Measurements from ENCODE around the gene IFT122.

IFT122 gene

GRCh38 chr3:129415378-129415777 lies 24.6 kb upstream of the IFT122 start:
- H3K36me3 ChIP-seq (replicated peaks): no peaks in the 10 kb centered on the region
- in situ Hi-C loops (cut with HindIII; ENCODE audit: low pct_ligation_motif_present, low sequenced_read_pairs): no loop called here
- no peaks in the 10 kb centered on the region for H3K27me3 ChIP-seq (replicated peaks)
- DNase-seq: no peak
- no peak overlapping the region for H3K27ac ChIP-seq
- no peak for TF ChIP-seq CTCF (IDR thresholded peaks at IDR 0.05; ENCODE audit: low read depth, low read length, missing control alignments)
- no peak overlapping the region for H3K4me3 ChIP-seq (ENCODE audit: low read depth, low read length)

- no peak for DNase-seq
- TF ChIP-seq CTCF (IDR thresholded peaks at IDR 0.05; ENCODE audit: low read depth, low read length, missing control alignments): no peak
Observed at GRCh38 chr3:129415830-129416229, 24.2 kb upstream of the IFT122 start.

DNA sequence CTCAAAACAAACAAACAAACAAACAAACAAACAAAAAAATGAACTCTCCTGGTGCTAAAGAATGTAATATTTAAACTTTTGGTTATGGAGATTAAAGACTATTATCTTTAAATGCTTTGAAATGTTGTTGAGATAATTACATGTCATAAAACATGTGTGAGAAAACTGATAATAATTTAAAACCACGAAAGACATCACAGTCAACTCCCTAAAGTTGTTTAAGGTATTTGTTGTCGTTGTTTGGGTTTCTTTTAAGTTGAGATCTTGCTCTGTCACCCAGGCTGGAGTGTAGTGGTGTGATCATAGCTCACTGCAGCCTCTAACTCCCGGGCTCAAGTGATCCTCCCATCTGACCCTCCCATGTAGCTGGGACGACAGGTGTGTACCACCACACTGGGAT lies 23.6 kb upstream of the IFT122 start:
- Histone ChIP-seq H3K4me3 (ENCODE audit: low read depth, low read length) (no peak overlapping the region), H3K27me3 (replicated peaks) (no peaks in the 10 kb centered on the region), H3K36me3 (replicated peaks) (no peaks in the 10 kb centered on the region), H3K27ac (no peak overlapping the region)
- in situ Hi-C loops (cut with HindIII; ENCODE audit: low pct_ligation_motif_present, low sequenced_read_pairs): no loop called here
- TF ChIP-seq CTCF (IDR thresholded peaks at IDR 0.05; ENCODE audit: low read depth, low read length, missing control alignments): no peak
- DNase-seq: no peak

More at GRCh38 chr3:129415830-129416229, 24.2 kb upstream of the IFT122 start:
- no peaks in the 10 kb centered on the region for H3K27me3 ChIP-seq (replicated peaks)
- no peak overlapping the region for H3K27ac ChIP-seq
- in situ Hi-C loops (cut with HindIII; ENCODE audit: low pct_ligation_motif_present, low sequenced_read_pairs): no loop called here
- H3K4me3 ChIP-seq (ENCODE audit: low read depth, low read length): no peak overlapping the region
- no peaks in the 10 kb centered on the region for H3K36me3 ChIP-seq (replicated peaks)

DNA sequence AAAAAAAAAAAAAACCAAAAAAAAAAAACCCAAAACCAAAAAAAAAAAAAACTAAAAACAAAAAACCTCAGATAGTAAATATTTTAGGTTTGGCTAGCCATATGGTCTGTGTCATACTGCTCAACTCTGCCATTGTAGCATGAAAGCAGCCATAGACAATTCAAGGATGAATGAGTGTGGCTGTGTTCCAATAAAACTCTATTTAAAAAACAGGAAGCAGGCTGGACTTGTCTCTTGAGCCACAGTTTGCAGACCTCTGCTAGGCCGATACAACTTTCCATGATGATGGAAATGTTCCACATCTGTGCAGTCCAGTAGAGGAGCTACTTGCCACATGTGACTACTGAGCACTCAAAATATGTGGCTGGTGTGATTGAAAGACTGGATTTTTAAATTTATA lies 22.7 kb upstream of the IFT122 start:
- in situ Hi-C loops (cut with HindIII; ENCODE audit: low pct_ligation_motif_present, low sequenced_read_pairs): no loop called here
- Histone ChIP-seq H3K36me3 (replicated peaks) (no peaks in the 10 kb centered on the region), H3K27ac (no peak overlapping the region), H3K27me3 (replicated peaks) (no peaks in the 10 kb centered on the region), H3K4me3 (ENCODE audit: low read depth, low read length) (no peak overlapping the region)
- no peak for DNase-seq
- TF ChIP-seq CTCF (IDR thresholded peaks at IDR 0.05; ENCODE audit: low read depth, low read length, missing control alignments): no peak

DNA sequence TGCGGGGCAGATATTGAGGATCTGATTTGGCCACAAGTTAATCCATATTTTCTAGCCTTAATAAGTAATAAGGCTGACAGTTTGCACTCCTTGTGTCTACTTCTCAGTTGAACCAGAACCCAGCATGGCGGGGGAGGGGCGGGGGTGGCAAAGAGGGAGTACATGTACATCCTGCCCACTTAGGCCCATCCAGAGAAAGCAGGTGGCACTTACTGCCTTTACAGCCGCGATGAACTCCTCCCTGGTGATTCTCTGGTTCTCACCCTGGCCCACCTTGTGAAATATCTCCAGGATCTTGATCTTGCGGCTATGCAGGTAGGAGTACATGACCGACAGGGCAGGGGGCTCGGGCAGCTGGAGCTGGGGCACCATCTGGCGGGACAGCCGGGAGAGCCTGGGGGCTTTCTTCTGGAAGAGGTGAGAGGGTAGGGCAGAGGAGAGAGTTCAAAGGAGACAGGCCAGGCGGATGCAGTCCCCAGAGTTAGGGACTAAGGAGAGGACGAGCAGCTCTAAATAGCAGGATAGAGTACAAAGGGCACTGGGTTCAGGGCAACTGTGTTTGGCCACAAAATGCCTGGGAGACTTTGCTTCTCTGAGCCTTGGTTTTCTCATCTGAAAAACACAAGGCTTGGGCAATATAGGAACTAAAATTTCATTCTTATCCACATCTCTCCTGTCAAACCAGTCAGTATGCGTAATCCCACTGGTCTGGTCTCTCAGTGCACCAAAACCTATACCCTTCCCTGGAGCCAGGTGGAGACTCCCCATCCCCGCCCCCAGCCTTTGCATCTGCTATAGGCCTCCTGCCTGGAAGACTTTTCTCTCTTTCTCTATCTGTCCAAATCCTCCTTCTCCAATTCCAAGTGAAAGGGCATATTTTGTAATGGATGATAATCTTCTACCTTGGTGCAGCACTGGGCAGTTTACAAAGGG lies 21.7 kb upstream of the IFT122 start:
- no peak for DNase-seq
- H3K27me3 ChIP-seq (replicated peaks): no peaks in the 10 kb centered on the region
- no peak for TF ChIP-seq CTCF (IDR thresholded peaks at IDR 0.05; ENCODE audit: low read depth, low read length, missing control alignments)
- no peak overlapping the region for H3K27ac ChIP-seq
- in situ Hi-C loops (cut with HindIII; ENCODE audit: low pct_ligation_motif_present, low sequenced_read_pairs): no loop called here
- no peak overlapping the region for H3K4me3 ChIP-seq (ENCODE audit: low read depth, low read length)
- H3K36me3 ChIP-seq (replicated peaks): no peaks in the 10 kb centered on the region

Measured in brain microvascular endothelial cell (primary cell).